WTC11 (cell line): ENCODE data around the gene GSTT4.

Experiments used
- ATF3 ChIP-seq: sonication (generic); formaldehyde crosslinking; conservative IDR thresholded peaks from 2 replicates; pipeline ENCODE4 v1.8.1; 2022; ENCODE audit warnings: mild to moderate bottlenecking, missing genetic modification reagents
- CBFB ChIP-seq: sonication (generic); formaldehyde crosslinking; IDR thresholded peaks from 2 replicates; pipeline ENCODE4 v1.8.1; 2022; ENCODE audit warnings: mild to moderate bottlenecking, low read depth, missing genetic modification reagents
- CTCF ChIP-seq: fragments of 200-600 bp; IDR thresholded peaks from 2 replicates; pipeline ENCODE4 v1.8.0; 2022; ENCODE audit warnings: antibody characterized with exemption
- E2F4 ChIP-seq: sonication (generic); formaldehyde crosslinking; IDR thresholded peaks from 2 replicates; pipeline ENCODE4 v1.8.1; 2022; ENCODE audit warnings: low read depth, mild to moderate bottlenecking, moderate library complexity, missing genetic modification reagents, borderline replicate concordance
- ETV6 ChIP-seq: sonication (generic); formaldehyde crosslinking; IDR thresholded peaks from 2 replicates; pipeline ENCODE4 v1.8.1; 2022; ENCODE audit warnings: mild to moderate bottlenecking, missing genetic modification reagents
- FOXP1 ChIP-seq: sonication (generic); formaldehyde crosslinking; IDR thresholded peaks from 2 replicates; pipeline ENCODE4 v1.8.0; 2022; ENCODE audit warnings: missing genetic modification reagents, mild to moderate bottlenecking, moderate library complexity, borderline replicate concordance
- HMGXB4 ChIP-seq: sonication (generic); formaldehyde crosslinking; IDR thresholded peaks from 2 replicates; pipeline ENCODE4 v1.8.1; 2023; ENCODE audit warnings: mild to moderate bottlenecking, moderate library complexity, missing genetic modification reagents
- MAX ChIP-seq: sonication (generic); formaldehyde crosslinking; IDR thresholded peaks from 2 replicates; pipeline ENCODE4 v1.8.0; 2022; ENCODE audit warnings: mild to moderate bottlenecking, missing genetic modification reagents
- SMAD3 ChIP-seq: sonication (generic); formaldehyde crosslinking; IDR thresholded peaks from 2 replicates; pipeline ENCODE4 v1.8.0; 2022; ENCODE audit warnings: missing genetic modification reagents, mild to moderate bottlenecking, borderline replicate concordance
- SP1 ChIP-seq: sonication (generic); formaldehyde crosslinking; conservative IDR thresholded peaks from 2 replicates; pipeline ENCODE4 v1.8.1; 2022; ENCODE audit warnings: missing genetic modification reagents
- TEAD4 ChIP-seq: sonication (generic); formaldehyde crosslinking; IDR thresholded peaks from 2 replicates; pipeline ENCODE4 v1.8.0; 2022; ENCODE audit warnings: mild to moderate bottlenecking, missing genetic modification reagents
- ZBTB21 ChIP-seq: sonication (generic); formaldehyde crosslinking; IDR thresholded peaks from 2 replicates; pipeline ENCODE4 v1.8.1; 2023; ENCODE audit warnings: mild to moderate bottlenecking, missing genetic modification reagents, borderline replicate concordance

GRCh38 chr22:24043958-24044357 lies 38.7 kb upstream of the GSTT4 start:
- no peak for TF ChIP-seq CTCF
- TF ChIP-seq HMGXB4 (CRISPR knock-in tag), result no peak
- TF ChIP-seq MAX (CRISPR knock-in tag), result no peak
- TF ChIP-seq ZBTB21 (CRISPR knock-in tag), result no peak
- TF ChIP-seq FOXP1 (CRISPR knock-in tag), result no peak
- TF ChIP-seq TEAD4 (CRISPR knock-in tag), result no peak
- TF ChIP-seq E2F4 (CRISPR knock-in tag), result no peak
- no peak for TF ChIP-seq ETV6 (CRISPR knock-in tag)
- no peak for TF ChIP-seq ATF3 (CRISPR knock-in tag)
- TF ChIP-seq CBFB (CRISPR knock-in tag), result no peak
- TF ChIP-seq SMAD3 (CRISPR knock-in tag), result no peak
- TF ChIP-seq SP1, result no peak
